Brain microvascular endothelial cell (primary cell): ENCODE results near the gene ADAM17.

ENCODE experiments used
- DNase-seq: peaks from one replicate; pipeline ENCODE4 v3.0.0-alpha.2; 2020
- H3K27ac ChIP-seq: fragments of 250-450 bp; sonication (Bioruptor Pico); 2 replicates; pipeline ENCODE4 v1.5.1; 2020; ENCODE audit warnings: mild to moderate bottlenecking, moderate library complexity
- H3K27me3 ChIP-seq: fragments of 250-450 bp; sonication (Bioruptor Pico); replicated peaks from 2 replicates; pipeline ENCODE4 v1.5.1; 2020; ENCODE audit warnings: mild to moderate bottlenecking
- H3K36me3 ChIP-seq: fragments of 250-450 bp; sonication (Bioruptor Pico); replicated peaks from 2 replicates; pipeline ENCODE4 v1.5.1; 2020; ENCODE audit warnings: mild to moderate bottlenecking
- H3K4me3 ChIP-seq: 2 replicates; pipeline ENCODE4 v1.5.1; 2011; ENCODE audit warnings: low read depth, mild to moderate bottlenecking, control low read depth, low read length, moderate library complexity
- CTCF ChIP-seq: IDR thresholded peaks from 2 replicates; pipeline ENCODE4 v1.5.1; 2011; ENCODE audit warnings: low read depth, mild to moderate bottlenecking, moderate library complexity, low read length, control low read depth, inconsistent platforms; ENCODE audit errors: missing control alignments
- in situ Hi-C: cut with HindIII; loops from 2 replicates; pipeline ENCODE4 v1.10.0; 2017; ENCODE audit warnings: low sequenced_read_pairs, low pct_ligation_motif_present

Gene ADAM17

GRCh38 chr2:9573840-9574239 is 18.2 kb upstream of the ADAM17 start:
- H3K4me3 ChIP-seq: no peak overlapping the region
- in situ Hi-C loops: no loop called here
- H3K27ac ChIP-seq: no peak overlapping the region
- H3K27me3 ChIP-seq: no peaks in the 10 kb centered on the region
- no peak for DNase-seq
- peak; percentile 39 for TF ChIP-seq CTCF
- H3K36me3 ChIP-seq: no peaks in the 10 kb centered on the region

- H3K36me3 ChIP-seq: no peaks in the 10 kb centered on the region
- no peak for DNase-seq
- H3K4me3 ChIP-seq: no peak overlapping the region
- no peak overlapping the region for H3K27ac ChIP-seq
- no peak for TF ChIP-seq CTCF
- in situ Hi-C loops: no loop called here
- H3K27me3 ChIP-seq: no peaks in the 10 kb centered on the region
These were observed 17.5 kb upstream of the ADAM17 start for GRCh38 chr2:9573013-9573720.

GRCh38 chr2:9570182-9571060 is 14.8 kb upstream of the ADAM17 start:
- DNase-seq: no peak
- TF ChIP-seq CTCF: peak; percentile 39
- in situ Hi-C loops: no loop called here
- Histone ChIP-seq H3K27ac (no peak overlapping the region), H3K4me3 (no peak overlapping the region), H3K27me3 (no peaks in the 10 kb centered on the region), H3K36me3 (no peaks in the 10 kb centered on the region)

- H3K27ac ChIP-seq: peak overlapping the region; percentile 70
- H3K27me3 ChIP-seq: no peaks in the 10 kb centered on the region
- in situ Hi-C loops: no loop called here
- peak; percentile 90 for DNase-seq
- no peak overlapping the region for H3K4me3 ChIP-seq
- H3K36me3 ChIP-seq: no peaks in the 10 kb centered on the region
- no peak for TF ChIP-seq CTCF
These were observed 10.0 kb upstream of the ADAM17 start for GRCh38 chr2:9565436-9566153.

GRCh38 chr2:9560628-9561027 is 5.0 kb upstream of the ADAM17 start:
- DNase-seq: no peak
- in situ Hi-C loops: no loop called here
- H3K27me3 ChIP-seq: no peaks in the 10 kb centered on the region
- no peaks in the 10 kb centered on the region for H3K36me3 ChIP-seq
- no peak overlapping the region for H3K27ac ChIP-seq
- no peak for TF ChIP-seq CTCF
- no peak overlapping the region for H3K4me3 ChIP-seq
